Inferior parietal cortex (tissue), 1 donor: ENCODE data around the gene C10orf71.

ENCODE experiments used
- DNase-seq: peaks from one replicate; pipeline ENCODE4 v3.0.0-alpha.2; 2016; ENCODE audit errors: extremely low spot score

The C10orf71 gene

GRCh38 chr10:49274886-49275285 lies 24.1 kb upstream of the C10orf71 start:
- no peak for DNase-seq

DNA sequence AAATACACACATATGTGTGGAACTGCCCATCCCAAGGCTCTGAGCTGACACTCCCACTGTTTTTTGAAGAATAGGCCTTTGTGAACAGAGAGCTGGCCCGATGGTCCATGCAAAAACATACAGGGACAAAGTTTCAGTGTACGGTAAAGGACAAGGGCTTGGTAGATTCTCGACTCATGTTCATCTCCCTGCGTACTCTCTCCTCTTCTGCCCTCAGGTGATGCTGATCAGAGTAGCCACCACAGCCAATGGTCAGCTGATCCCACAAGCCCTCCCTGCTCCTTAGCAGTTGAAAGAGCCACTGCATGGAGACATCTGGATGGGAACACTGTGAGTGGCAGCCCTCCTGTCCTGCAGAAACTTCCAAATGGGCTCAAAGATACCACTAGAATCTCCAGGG lies 23.1 kb upstream of the C10orf71 start:
- DNase-seq, result no peak

DNA sequence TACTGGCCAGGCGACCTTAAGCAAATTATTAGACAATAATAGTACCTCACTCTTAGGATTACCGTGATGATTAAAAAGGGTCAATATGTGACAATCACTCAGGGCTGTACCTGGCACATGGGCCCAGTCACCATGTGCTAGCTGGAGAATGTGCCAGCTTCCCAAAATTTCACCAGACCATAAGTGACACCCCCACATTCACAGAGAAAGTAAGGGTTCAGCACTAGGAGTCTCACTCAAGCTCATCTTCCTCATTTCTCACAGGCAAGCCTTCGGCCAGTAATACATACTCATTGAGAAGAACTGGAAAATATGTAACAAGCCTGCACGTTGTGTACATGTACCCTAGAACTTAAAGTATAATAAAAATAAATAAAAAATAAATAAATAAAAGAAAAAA lies 22.4 kb upstream of the C10orf71 start:
- DNase-seq, result no peak

- no peak for DNase-seq
Observed at GRCh38 chr10:49277973-49278372, 21.0 kb upstream of the C10orf71 start.

DNA sequence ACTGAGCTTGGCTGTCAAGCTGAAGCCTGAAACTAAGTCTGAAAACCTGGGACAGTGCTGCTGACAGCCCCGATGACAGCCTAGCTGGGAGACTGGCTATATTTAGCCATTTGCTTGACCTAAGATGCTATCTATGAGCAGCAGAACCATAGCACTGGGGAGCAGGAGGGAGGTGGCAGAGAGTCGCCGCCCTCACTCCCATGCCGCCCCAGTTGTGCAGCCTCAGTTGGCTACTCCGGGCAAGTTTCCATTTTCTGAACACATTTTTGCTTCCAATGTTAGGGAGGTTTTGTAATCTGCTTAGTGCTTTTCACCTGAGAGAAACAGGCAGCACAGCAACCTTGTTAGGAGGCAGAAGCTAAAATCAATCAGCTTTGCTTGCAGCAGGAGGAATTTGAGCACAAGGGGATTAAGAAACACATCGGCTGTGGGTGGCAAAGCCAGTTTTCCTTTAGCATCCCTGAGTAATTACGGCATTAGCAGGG lies 20.4 kb upstream of the C10orf71 start:
- DNase-seq, result no peak

DNA sequence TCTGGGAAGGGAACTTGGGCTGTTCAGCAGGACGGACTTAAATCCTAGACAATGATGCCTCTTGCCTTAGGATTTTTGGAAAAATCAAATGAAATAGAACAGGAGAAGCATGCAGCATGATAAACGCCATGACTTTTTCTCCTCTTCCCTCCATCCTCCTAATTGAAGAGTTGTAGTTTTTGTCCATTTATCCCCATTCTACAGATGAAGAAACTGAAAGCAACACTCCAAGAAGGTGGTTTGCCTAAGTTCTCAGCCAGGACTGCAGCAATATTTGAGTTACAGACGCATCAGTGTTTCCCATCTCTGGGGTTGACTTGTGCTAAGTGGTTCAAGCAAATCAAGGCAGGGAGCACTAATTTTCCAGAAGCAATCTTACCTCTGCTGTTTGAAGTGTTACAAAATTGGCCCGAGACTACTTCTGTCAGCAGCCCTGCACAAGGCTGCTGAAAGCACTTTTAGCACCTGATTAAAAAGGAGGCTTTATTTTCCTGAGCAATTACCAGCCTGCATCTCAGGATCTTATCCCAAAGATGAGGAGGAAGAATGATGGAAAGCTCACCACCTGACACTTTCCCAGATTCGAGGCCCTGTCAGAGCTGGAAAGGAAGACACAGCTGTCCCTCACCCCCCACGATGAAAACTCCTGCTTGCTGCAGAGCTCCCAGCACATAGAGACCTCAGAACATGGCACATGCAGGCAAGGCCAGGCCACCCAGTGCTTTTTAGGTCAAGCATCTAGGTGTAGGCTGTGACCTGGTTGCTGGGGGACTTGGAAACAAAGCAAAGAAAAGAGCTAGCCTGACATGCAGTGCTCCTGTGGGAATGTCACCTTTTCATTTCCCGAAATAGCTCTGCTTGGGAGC lies 19.7 kb upstream of the C10orf71 start:
- no peak for DNase-seq

DNA sequence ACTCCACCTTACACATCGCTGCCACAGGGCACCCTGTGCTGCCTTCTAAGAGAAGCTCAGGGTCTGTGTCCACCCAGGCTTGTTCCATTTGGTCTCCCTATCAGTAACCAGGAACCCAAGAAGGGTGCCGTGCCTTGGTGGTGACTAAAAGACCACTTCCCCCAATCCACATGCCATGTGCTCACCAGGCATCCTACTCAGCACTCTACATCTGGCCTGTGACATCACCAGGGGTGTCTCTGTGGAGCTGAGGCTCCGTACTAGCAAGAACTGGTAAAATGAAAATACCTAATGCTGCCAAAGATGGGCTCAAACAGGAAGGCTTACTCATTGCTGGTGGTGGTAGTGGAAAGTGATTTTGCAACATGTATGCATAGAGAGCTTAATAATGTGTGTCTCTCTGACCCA lies 19.0 kb upstream of the C10orf71 start:
- DNase-seq, result no peak

DNA sequence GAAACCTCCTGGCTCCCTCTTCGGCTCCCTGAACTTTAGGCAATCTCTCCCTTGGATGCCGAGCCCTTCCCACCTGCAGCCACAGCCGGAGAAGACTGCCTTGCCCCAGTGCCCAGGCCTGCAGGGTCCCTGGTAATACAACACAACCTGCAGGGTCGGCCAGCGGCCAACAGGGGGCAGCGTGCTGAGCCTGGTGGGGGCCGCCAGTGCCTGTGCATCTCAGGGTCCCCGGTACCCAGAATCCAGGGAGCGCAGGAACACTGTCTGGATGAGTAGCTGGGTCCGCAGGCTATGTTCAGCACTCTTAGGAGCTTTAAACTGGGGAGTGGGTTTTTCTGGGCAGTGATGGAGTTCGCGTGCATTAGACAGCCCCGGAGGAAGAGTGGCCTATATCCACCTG lies 17.5 kb upstream of the C10orf71 start:
- no peak for DNase-seq

DNA sequence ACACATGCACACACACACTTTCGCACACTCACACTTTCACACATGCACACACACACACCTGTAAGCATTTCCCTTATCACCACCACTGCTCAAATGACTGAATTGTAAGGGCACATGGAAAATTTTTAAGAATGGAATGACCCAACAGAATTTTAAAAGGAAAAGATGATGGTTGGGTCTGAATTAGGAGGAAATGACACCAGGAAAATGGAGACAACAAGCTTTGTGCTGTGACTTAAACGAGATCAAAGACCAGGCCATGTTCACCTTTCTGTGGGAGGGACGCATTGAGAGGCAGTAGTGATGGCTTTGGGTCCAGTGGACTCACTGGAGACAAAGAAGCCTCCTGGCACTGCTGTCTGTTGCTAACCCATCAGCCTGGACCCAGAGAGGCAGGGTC lies 16.7 kb upstream of the C10orf71 start:
- DNase-seq, result no peak

DNA sequence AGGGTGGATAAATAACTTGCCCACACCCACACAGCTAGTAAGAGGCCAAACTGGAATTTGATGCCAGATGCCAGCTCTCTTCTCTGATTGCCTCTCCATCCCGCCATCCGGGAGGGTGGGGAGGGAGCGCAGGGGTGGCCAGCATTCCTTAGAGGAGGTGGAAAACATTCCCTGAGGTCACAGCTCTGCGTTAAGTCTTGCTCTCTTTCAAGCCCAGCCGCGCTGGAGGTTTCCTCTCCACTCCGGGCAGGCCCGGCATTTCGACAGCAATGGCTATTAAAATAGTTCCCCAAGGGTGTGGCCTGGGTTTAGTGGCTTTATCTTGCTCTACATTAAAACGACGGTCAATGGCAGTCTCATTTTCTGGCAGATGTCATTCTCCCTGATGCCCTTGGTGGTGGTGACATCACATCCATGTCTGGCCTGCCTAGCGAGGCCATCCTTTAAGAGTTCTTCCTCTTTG lies 16.1 kb upstream of the C10orf71 start:
- DNase-seq, result no peak

- DNase-seq, result no peak
Observed at GRCh38 chr10:49283491-49283890, 15.5 kb upstream of the C10orf71 start.

DNA sequence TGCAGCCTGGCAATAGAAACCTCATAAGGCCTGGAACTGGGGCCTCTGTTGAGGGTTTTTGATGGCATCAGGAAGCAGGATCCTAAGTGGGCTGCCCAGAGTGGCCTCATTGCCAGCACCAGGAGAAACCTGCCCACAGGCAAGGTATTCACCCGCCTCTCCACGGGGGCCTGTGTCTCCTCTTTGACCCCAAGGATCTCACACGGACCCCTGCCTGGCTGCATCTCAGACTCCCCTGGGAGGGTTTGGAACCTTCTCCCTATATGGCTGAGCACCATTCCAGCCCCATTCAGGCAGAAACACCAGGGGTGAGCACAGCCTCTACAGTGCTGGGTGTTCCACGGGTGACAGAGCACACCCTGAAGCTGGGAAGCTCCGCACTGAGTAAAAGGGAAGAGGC lies 14.6 kb upstream of the C10orf71 start:
- DNase-seq, result no peak

GRCh38 chr10:49285232-49285631 lies 13.7 kb upstream of the C10orf71 start:
- DNase-seq, result no peak

DNA sequence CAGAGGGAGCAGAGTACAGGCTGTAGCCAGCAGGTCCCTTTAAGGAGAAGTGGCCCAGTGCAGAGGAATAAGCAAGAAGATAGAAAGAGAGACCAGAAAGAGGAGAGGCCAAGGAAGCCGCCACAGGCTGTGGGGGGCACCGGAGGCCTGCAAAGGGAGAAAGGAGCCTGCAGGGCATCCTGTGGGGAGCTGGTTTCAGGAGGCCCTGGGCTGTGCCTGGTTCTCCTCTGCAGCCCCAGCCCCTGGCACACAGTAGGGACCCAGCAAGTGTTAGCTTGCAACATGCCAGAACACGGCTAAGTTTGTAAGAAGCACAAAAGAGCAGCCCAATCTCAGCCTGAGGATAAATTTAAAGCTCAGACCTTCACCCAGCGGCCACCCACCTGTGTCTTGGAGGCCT lies 12.3 kb upstream of the C10orf71 start:
- no peak for DNase-seq

DNA sequence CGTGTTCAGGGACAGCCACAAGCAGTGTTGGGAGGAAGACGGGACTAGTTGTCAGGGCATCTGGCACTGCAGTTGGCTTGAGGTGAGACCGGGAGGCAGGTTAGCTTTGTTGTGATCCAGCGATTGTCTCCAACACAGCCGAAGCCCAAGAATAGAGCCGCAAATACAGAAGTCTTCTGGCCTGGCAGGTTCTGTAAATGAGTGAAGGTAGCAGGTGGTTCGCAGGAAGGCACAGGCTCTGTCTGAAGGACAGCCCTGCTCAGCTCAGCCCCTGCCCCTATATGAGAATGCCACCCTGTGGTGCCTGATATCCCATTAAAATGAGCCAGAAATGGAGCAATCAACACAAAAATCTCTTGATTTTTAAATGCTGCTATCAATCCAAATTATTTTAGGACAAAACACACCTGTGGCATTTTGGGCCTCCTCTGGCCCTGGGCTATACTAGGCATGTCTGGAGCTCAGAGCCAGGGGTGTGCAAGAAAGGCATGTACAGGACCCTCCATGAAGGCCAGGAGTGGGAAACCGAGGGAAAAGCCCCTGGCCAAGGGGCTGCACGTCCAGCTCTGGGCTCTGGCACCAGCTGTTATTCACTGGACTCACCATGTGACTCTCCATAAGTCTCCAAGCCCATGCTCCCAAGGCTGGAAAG lies 11.2 kb upstream of the C10orf71 start:
- DNase-seq, result no peak

- no peak for DNase-seq
Observed at GRCh38 chr10:49288341-49289065, 10.5 kb upstream of the C10orf71 start.

- no peak for DNase-seq
Observed at GRCh38 chr10:49289480-49289879, 9.5 kb upstream of the C10orf71 start.

DNA sequence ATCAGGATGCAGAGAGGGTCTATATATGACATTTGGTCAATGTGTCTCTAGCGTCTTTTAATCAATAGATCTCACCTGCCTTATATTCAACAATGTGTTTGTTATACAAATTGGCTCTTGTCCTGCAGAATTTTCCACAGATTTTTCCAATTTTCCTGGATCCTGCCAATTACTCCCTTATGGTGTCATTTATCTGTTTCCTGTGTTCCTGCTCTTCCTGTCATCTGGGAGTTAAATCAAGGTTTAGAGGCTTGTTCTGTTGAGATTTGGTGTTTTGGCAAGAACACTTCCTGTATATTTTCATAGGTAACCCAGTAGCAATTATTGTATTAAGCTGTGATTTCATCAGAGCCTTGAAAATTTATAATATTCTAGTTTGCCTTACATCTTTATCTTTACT lies 8.8 kb upstream of the C10orf71 start:
- DNase-seq, result no peak

GRCh38 chr10:49290607-49291006 lies 8.4 kb upstream of the C10orf71 start:
- DNase-seq, result no peak

DNA sequence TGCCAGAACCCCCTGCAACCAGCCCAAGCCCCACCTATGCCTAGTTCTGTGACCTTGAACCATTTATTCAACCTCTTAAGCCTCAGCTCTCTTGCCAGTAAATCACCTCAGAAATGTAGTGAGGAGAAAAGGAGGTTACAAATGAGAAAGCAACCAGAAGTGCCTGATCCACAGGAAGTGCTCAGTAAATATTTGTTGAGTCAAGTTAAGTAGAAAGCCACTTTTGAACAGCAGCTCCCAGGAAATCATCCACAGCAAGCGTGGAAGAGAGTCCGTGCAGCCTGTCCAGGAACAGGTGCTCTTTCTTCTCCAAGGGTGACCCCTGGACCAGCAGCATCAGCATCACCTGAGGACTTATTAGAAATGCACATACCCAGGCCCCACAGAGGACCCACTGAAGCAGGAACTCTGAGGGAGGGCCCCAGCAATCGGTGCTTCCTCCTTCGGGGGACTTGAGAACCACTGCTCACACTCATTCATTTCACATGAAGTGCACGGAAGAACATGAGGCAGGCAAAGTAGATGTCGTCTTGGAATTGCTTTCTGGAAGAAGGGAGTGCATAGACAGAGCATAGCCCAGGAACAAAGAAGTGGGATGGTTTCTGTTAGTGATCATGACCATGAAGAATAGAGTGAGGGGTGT lies 6.3 kb upstream of the C10orf71 start:
- no peak for DNase-seq

- no peak for DNase-seq
Observed at GRCh38 chr10:49293208-49293603, 5.8 kb upstream of the C10orf71 start.

GRCh38 chr10:49294731-49295130 lies 4.2 kb upstream of the C10orf71 start:
- no peak for DNase-seq
